ENCODE measurements around the gene YARS2. TPM values are rescaled to one million over a fixed set of nuclear protein-coding genes. Genes with fewer than 3 reads are reported as not detected.

The YARS2 gene
- total RNA-seq (2016; rRNA removed; fragmentation: Illumina TruSeq; extraction: Trizol) (36.0 and 39.6 TPM in 2 replicates), polyA plus RNA-seq (2011; rRNA removed) (15.8 and 17.9 TPM in 2 replicates), polyA minus RNA-seq (2011; rRNA and poly(A)+ RNA removed; ENCODE audit: low replicate concordance) (23.5 and 23.6 TPM in 2 replicates), Bru-seq, nascent RNA (percentile 81 among the genes with signal in this experiment), BruChase-seq, experiment 1, labeled RNA remaining after a 6-hour chase (percentile 74 among the genes with signal in this experiment), BruChase-seq, experiment 2, labeled RNA remaining after a 2-hour chase (percentile 75 among the genes with signal in this experiment)
- total RNA-seq (2016; cell fraction: cytosol; rRNA removed; fragmentation: Illumina TruSeq; extraction: Trizol; ENCODE audit: low read depth) = 4.6 and 6.3 TPM in 2 replicates
- 30.7 and 37.6 TPM in 2 replicates for total RNA-seq (2016; cell fraction: insoluble cytoplasmic fraction; rRNA removed; fragmentation: Illumina TruSeq; extraction: Trizol)
- 11.1 and 13.5 TPM in 2 replicates for total RNA-seq (2016; cell fraction: membrane; rRNA removed; fragmentation: Illumina TruSeq; extraction: Trizol)
- 36.0 and 39.0 TPM in 2 replicates for total RNA-seq (2016; cell fraction: nucleus; rRNA removed; fragmentation: Illumina TruSeq; extraction: Trizol)
- polyA plus RNA-seq (2011; cell fraction: cytosol; rRNA removed) = 12.4 and 16.4 TPM in 2 replicates
- polyA plus RNA-seq (2011; cell fraction: nucleus; rRNA removed) = 8.7 and 9.5 TPM in 2 replicates
- polyA plus RNA-seq (2012) = 15.8 and 19.9 TPM in 2 replicates
- polyA plus RNA-seq (2016; cell fraction: cytosol; fragmentation: Illumina TruSeq; extraction: Trizol; ENCODE audit: low read depth) = 4.4 and 6.7 TPM in 2 replicates
- polyA plus RNA-seq (2016; cell fraction: insoluble cytoplasmic fraction; fragmentation: Illumina TruSeq; extraction: Trizol; ENCODE audit: low read depth) = 40.4 and 43.2 TPM in 2 replicates
- polyA plus RNA-seq (2016; cell fraction: membrane; fragmentation: Illumina TruSeq; extraction: Trizol; ENCODE audit: low read depth) = 8.7 and 10.1 TPM in 2 replicates
- 49.2 and 51.6 TPM in 2 replicates for polyA plus RNA-seq (2016; cell fraction: nucleus; fragmentation: Illumina TruSeq; extraction: Trizol; ENCODE audit: insufficient read depth, low read depth)
- polyA minus RNA-seq (2011; cell fraction: cytosol; rRNA and poly(A)+ RNA removed) = 10.2 and 14.5 TPM in 2 replicates
- 27.5 and 33.3 TPM in 2 replicates for polyA minus RNA-seq (2011; cell fraction: nucleus; rRNA and poly(A)+ RNA removed)
- long read RNA-seq, experiment 1, transcript YARS2-201 (5 exons, 2,122 nt) = major isoform, 40 of 46 reads
- long read RNA-seq, experiment 1, partial matches to known transcripts = 0 of 46 reads
- long read RNA-seq, experiment 1, other reads (novel, unspliced or antisense) = 6 of 46 reads
- long read RNA-seq, experiment 2, transcript YARS2-201 (5 exons, 2,122 nt) = major isoform, 45 of 61 reads
- long read RNA-seq, experiment 2, partial matches to known transcripts = 9 of 61 reads
- long read RNA-seq, experiment 2, other reads (novel, unspliced or antisense) = 7 of 61 reads

GRCh38 chr12:32755654-32756475, at the start of gene YARS2:
TSS of gene YARS2 (minus strand) at chr12:32755897. CDS start at chr12:32755874, 23 bp downstream.
- Histone ChIP-seq H3K79me2 (ENCODE audit: insufficient read depth, low read length) (peaks cover 29% of the 10 kb centered on the region), H3K4me2 (ENCODE audit: low read depth, low read length) (peak within 1 kb of the TSS; percentile 80), H3K4me1 (ENCODE audit: insufficient read depth, low read length) (peaks cover 30% of the 10 kb centered on the region), H4K20me1 (ENCODE audit: insufficient read depth, low read length) (no peaks in the 10 kb centered on the region), H3K36me3 (replicated peaks in 1 of 2; ENCODE audit: control insufficient read depth in 1 of 2, insufficient read depth in 2 of 2, low read length in 2 of 2) (peaks cover 4 to 15% of the 10 kb centered on the region in 2 experiments; a peak in 4 of 5 replicates), H3K9ac (ENCODE audit: insufficient read depth, low read depth, low read length) (peak within 1 kb of the TSS; percentile 90), H2AFZ (ENCODE audit: low read length) (peak within 1 kb of the TSS; percentile 96), H3K27me3 (ENCODE audit: control insufficient read depth in 1 of 2, insufficient read depth in 2 of 2, low read length in 2 of 2) (peaks cover 0 to under 1% of the 10 kb centered on the region in 2 experiments; a peak in 1 of 5 replicates), H3K27ac (ENCODE audit: extremely low read length, insufficient read depth, low read length) (peak within 1 kb of the TSS; percentile 76), H3K4me3 (replicated peaks in 1 of 3; ENCODE audit: insufficient read depth in 1 of 3, low read depth in 2 of 3, low read length in 3 of 3) (peak within 1 kb of the TSS; percentile 86 to 95 (median 91)), H3K9me3 (ENCODE audit: low read length) (no peaks in the 10 kb centered on the region)
- FAIRE-seq (peak; percentile 76), DNase-seq (ENCODE audit: low spot score) (peak; percentile 96), ATAC-seq (peak; percentile 96)
- POLR2A ChIA-PET = interaction anchor here (0.6 to 2.0 kb wide), 17 partner anchors 12 to 1266 kb away, joined by 3 to 31 read pairs (median 3); partner anchors contain the start of genes ALG10, DNM1L, ETFBKMT and FGD4
- intact Hi-C loops (cut with micrococcal nuclease; ENCODE audit: unreplicated experiment) (loop anchor here (1.0 to 10.0 kb wide), 5 partner anchors 109 to 1266 kb away; partner anchors contain the start of gene ALG10), in situ Hi-C loops (cut with HindIII; ENCODE audit: extremely low pct_ligation_motif_present, low pct_unique_long_range_greater_than_20kb) (loop anchor here (5.0 to 25.0 kb wide), 3 partner anchors 146 to 1266 kb away; partner anchors contain the start of gene ALG10)
- CTCF ChIA-PET (ENCODE audit: low intra/inter-chr PET ratio, low total read pairs) = interaction anchor here (1.4 to 2.8 kb wide), 3 partner anchors 163 to 1266 kb away, joined by 4 to 25 read pairs (median 14); partner anchors contain the start of gene ALG10
- under 1% methylated on average over 30 of the region's 39 CpGs for WGBS (ENCODE audit: low lambda C conversion rate)
- no TSS peak for BruUV-seq (replicated peaks)
- TF ChIP-seq TOPORS (CRISPR knock-in tag; IDR thresholded peaks at IDR 0.05) (no peak; the same call in 1 of the 2 replicates), GATAD2A (CRISPR knock-in tag; IDR thresholded peaks at IDR 0.05) (peak; percentile 28), FOXC1 (CRISPR knock-in tag; IDR thresholded peaks at IDR 0.05; ENCODE audit: borderline replicate concordance) (0 out of 2 replicates have a peak, but pooled peaks have one; percentile 7), CSRNP2 (CRISPR knock-in tag; conservative IDR thresholded peaks at IDR 0.05; ENCODE audit: low read depth) (no peak), NFRKB (IDR thresholded peaks at IDR 0.05) (peak; percentile 28; the same call in 1 of the 2 replicates), KAT2B (IDR thresholded peaks at IDR 0.05; ENCODE audit: borderline replicate concordance, low read depth, low read length) (no peak), HDAC2 (CRISPR knock-in tag; IDR thresholded peaks at IDR 0.05) (no peak; the same call in 1 of the 2 replicates), HIVEP1 (CRISPR knock-in tag; IDR thresholded peaks at IDR 0.05) (no peak), ZNF441 (CRISPR knock-in tag; IDR thresholded peaks at IDR 0.05; ENCODE audit: borderline replicate concordance) (peak; percentile 50; the same call in 1 of the 2 replicates)

Measured in HepG2 (cell line).